ENCODE measurements around the gene ABCB10.

ABCB10 gene

GRCh38 chr1:229471175-229471574 lies 87.3 kb downstream of the ABCB10 start:
- Histone ChIP-seq H3K79me2 (ENCODE audit: control insufficient read depth, low read length) (no peaks in the 10 kb centered on the region), H3K9me3 (ENCODE audit: control insufficient read depth, insufficient read depth, low read length) (no peaks in the 10 kb centered on the region), H3K36me3 (ENCODE audit: control insufficient read depth, low read length) (peaks cover 79% of the 10 kb centered on the region), H3K4me2 (ENCODE audit: low read length) (no peak overlapping the region), H3K27me3 (ENCODE audit: control insufficient read depth, low read length) (no peaks in the 10 kb centered on the region), H3F3A (ENCODE audit: control insufficient read depth, insufficient read depth) (no peaks in the 10 kb centered on the region), H3K4me3 (ENCODE audit: low read length) (no peak overlapping the region), H3K9me2 (replicated peaks; ENCODE audit: control insufficient read depth, low read length) (no peaks in the 10 kb centered on the region), H4K20me1 (ENCODE audit: control insufficient read depth, insufficient read depth, low read depth, low read length) (no peaks in the 10 kb centered on the region), H3K27ac (ENCODE audit: low read depth, low read length) (no peak overlapping the region), H3K4me1 (ENCODE audit: control insufficient read depth, low read length) (no peaks in the 10 kb centered on the region)
- TF ChIP-seq CTCF (IDR thresholded peaks at IDR 0.05; ENCODE audit: low read depth, low read length, poor library complexity, severe bottlenecking) (no peak), EZH2phosphoT487 (IDR thresholded peaks at IDR 0.05; ENCODE audit: borderline replicate concordance, low read length) (no peak)

GRCh38 chr1:229470406-229471043 lies 88.0 kb downstream of the ABCB10 start:
- TF ChIP-seq EZH2phosphoT487 (IDR thresholded peaks at IDR 0.05; ENCODE audit: borderline replicate concordance, low read length) (no peak), CTCF (IDR thresholded peaks at IDR 0.05; ENCODE audit: low read depth, low read length, poor library complexity, severe bottlenecking) (no peak)
- Histone ChIP-seq H3K27me3 (ENCODE audit: control insufficient read depth, low read length) (no peaks in the 10 kb centered on the region), H3K4me1 (ENCODE audit: control insufficient read depth, low read length) (no peaks in the 10 kb centered on the region), H3K79me2 (ENCODE audit: control insufficient read depth, low read length) (no peaks in the 10 kb centered on the region), H3K4me2 (ENCODE audit: low read length) (no peak overlapping the region), H3F3A (ENCODE audit: control insufficient read depth, insufficient read depth) (no peaks in the 10 kb centered on the region), H3K27ac (ENCODE audit: low read depth, low read length) (no peak overlapping the region), H3K9me2 (replicated peaks; ENCODE audit: control insufficient read depth, low read length) (no peaks in the 10 kb centered on the region), H3K9me3 (ENCODE audit: control insufficient read depth, insufficient read depth, low read length) (no peaks in the 10 kb centered on the region), H3K4me3 (ENCODE audit: low read length) (no peak overlapping the region), H4K20me1 (ENCODE audit: control insufficient read depth, insufficient read depth, low read depth, low read length) (no peaks in the 10 kb centered on the region), H3K36me3 (ENCODE audit: control insufficient read depth, low read length) (peaks cover 78% of the 10 kb centered on the region)

GRCh38 chr1:229466887-229467286 lies 91.6 kb downstream of the ABCB10 start:
- Histone ChIP-seq H3K9me3 (ENCODE audit: control insufficient read depth, insufficient read depth, low read length) (no peaks in the 10 kb centered on the region), H3K4me1 (ENCODE audit: control insufficient read depth, low read length) (no peaks in the 10 kb centered on the region), H3K4me2 (ENCODE audit: low read length) (no peak overlapping the region), H3K4me3 (ENCODE audit: low read length) (no peak overlapping the region), H3K36me3 (ENCODE audit: control insufficient read depth, low read length) (peaks cover 85% of the 10 kb centered on the region), H3K27ac (ENCODE audit: low read depth, low read length) (no peak overlapping the region), H3K9me2 (replicated peaks; ENCODE audit: control insufficient read depth, low read length) (no peaks in the 10 kb centered on the region), H3F3A (ENCODE audit: control insufficient read depth, insufficient read depth) (no peaks in the 10 kb centered on the region), H3K27me3 (ENCODE audit: control insufficient read depth, low read length) (no peaks in the 10 kb centered on the region), H3K79me2 (ENCODE audit: control insufficient read depth, low read length) (no peaks in the 10 kb centered on the region), H4K20me1 (ENCODE audit: control insufficient read depth, insufficient read depth, low read depth, low read length) (no peaks in the 10 kb centered on the region)
- no peak for TF ChIP-seq CTCF (IDR thresholded peaks at IDR 0.05; ENCODE audit: low read depth, low read length, poor library complexity, severe bottlenecking)
- TF ChIP-seq EZH2phosphoT487 (IDR thresholded peaks at IDR 0.05; ENCODE audit: borderline replicate concordance, low read length) = no peak
